HG03460 (cell line): Measurements from ENCODE around the gene METTL25.

Experiments used
- ATAC-seq: cut with Tn5 transposase; IDR thresholded peaks from one replicate; pipeline ENCODE4 v1.9.1; 2021; ENCODE audit not compliant: unreplicated experiment

METTL25 gene

DNA sequence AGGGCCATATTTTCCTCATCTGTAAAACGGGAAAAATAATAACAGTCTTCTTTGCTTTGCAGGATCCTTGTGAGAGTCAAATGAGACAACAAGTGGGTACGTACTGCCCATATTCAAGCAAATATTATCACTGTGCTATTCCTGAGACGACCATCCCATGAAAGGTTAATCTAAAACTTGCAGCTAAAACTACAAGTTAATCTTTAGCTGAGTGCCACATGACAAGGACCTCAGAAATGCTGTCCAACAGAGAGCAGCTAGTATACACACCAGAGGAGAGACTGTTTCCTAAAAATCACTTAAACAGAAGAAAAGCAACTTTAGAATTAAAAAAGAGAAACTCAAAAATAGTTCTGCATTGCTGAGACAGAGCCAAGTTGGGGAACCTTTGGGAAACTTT, 165.7 kb downstream of the METTL25 start:
- ATAC-seq: peak; percentile 70

DNA sequence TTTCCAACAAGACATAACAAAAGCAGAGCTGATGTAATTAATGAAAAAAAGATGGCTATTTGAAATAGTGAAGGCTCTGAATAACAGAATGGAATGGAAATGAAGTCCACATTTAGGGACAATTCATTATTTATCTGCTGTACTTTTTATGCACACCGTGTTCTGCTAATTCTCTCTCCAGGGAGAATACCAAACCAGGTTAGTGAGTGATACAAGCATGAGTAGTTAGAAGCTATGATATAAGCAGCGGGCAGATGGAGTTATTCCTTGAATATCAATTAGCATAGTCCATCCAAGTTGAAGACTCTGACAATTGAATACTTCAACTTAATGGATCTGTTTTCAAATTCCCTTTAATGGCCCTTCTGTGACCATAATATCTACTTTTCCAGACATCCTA, 166.3 kb downstream of the METTL25 start:
- no peak for ATAC-seq

GRCh38 chr12:82525616-82526015, 167.3 kb downstream of the METTL25 start:
- ATAC-seq: no peak

- peak; percentile 68 for ATAC-seq
These were observed 168.9 kb downstream of the METTL25 start for GRCh38 chr12:82527165-82527780.
